ENCODE measurements around the gene MED12.
A peak's percentile ranks its signal among the peaks of the same experiment; 100 is the strongest.

MED12 gene

GRCh38 chrX:71102292-71102691, 16.1 kb upstream of the MED12 start:
- TF ChIP-seq CTCF (conservative IDR thresholded peaks at IDR 0.05; ENCODE audit: low read length): no peak
- TF ChIP-seq EZH2phosphoT487 (IDR thresholded peaks at IDR 0.05; ENCODE audit: borderline replicate concordance): no peak
- Histone ChIP-seq H3K9ac (ENCODE audit: low read depth, low read length, poor library complexity, severe bottlenecking) (peak overlapping the region; percentile 97), H3K27me3 (ENCODE audit: insufficient read depth, low read length, poor library complexity, severe bottlenecking) (no peaks in the 10 kb centered on the region), H3K4me1 (ENCODE audit: insufficient read depth, low read length, poor library complexity, severe bottlenecking) (peaks cover 77% of the 10 kb centered on the region), H3K36me3 (ENCODE audit: insufficient read depth, low read length) (no peaks in the 10 kb centered on the region), H3K4me2 (ENCODE audit: low read depth, low read length, poor library complexity, severe bottlenecking) (peak overlapping the region; percentile 99), H3K9me2 (replicated peaks; ENCODE audit: low read depth, low read length) (no peaks in the 10 kb centered on the region), H2AFZ (ENCODE audit: low read length) (no peak overlapping the region), H4K20me1 (ENCODE audit: insufficient read depth, low read length, poor library complexity, severe bottlenecking) (no peaks in the 10 kb centered on the region), H3K4me3 (ENCODE audit: low read length, poor library complexity, severe bottlenecking) (no peak overlapping the region), H3K79me2 (ENCODE audit: insufficient read depth, low read length) (peaks cover 47% of the 10 kb centered on the region), H3K9me3 (ENCODE audit: insufficient read depth, low read depth, low read length) (no peaks in the 10 kb centered on the region), H3F3A (ENCODE audit: low read depth) (0 out of 2 replicates have a peak, but pooled peaks cover 7% of the 10 kb centered on the region)

DNA sequence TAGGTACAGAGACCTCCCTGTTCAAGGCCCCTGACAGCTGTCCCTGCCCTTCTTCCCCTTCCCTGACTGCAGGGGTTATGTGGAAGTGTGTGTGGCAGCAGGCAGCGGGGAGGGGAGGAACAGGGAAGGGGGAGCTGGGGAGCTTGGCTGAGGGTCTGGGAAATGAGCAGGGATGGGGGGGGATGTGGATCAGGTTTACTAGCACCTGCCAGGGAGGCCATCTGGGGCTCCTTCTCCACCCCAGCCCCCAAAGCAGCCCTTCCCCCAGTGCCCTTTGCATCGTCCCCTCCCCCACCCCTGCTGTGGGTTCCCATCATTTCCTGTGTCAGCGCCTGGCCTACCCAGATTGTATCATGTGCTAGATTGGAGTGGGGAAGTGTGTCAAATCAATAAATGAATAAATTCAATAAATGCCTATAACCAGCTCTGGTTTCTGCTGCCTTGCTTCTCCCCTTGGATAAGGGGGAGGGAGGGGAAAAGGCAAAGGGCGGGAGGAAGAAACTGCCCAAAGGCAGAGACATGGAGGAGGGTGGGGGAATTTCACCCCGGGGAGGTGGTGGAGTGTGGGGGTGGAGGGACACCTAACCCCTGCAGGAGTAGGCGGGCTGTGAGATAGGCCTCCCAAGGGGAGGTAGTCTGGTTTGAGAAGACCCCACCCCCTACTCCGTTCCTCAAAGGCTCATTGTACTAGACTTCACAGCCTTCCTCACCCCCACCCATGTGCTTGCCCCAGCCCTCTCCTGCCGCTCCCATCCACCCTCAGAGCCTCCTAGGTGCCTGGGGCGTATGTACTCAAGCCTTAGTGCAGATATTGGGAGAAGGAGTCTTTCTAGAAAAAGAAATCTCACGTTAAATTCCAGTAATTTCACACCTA, 15.0 kb upstream of the MED12 start:
- H3K9me3 ChIP-seq (ENCODE audit: insufficient read depth, low read depth, low read length): no peaks in the 10 kb centered on the region
- H3K4me2 ChIP-seq (ENCODE audit: low read depth, low read length, poor library complexity, severe bottlenecking): peak overlapping the region; percentile 99
- H3K27me3 ChIP-seq (ENCODE audit: insufficient read depth, low read length, poor library complexity, severe bottlenecking): no peaks in the 10 kb centered on the region
- peaks cover 74% of the 10 kb centered on the region for H3K4me1 ChIP-seq (ENCODE audit: insufficient read depth, low read length, poor library complexity, severe bottlenecking)
- no peaks in the 10 kb centered on the region for H3K9me2 ChIP-seq (replicated peaks; ENCODE audit: low read depth, low read length)
- TF ChIP-seq EZH2phosphoT487 (IDR thresholded peaks at IDR 0.05; ENCODE audit: borderline replicate concordance) (no peak), CTCF (conservative IDR thresholded peaks at IDR 0.05; ENCODE audit: low read length) (no peak)
- H3F3A ChIP-seq (ENCODE audit: low read depth): peaks cover 8% of the 10 kb centered on the region
- peak overlapping the region; percentile 97 for H3K9ac ChIP-seq (ENCODE audit: low read depth, low read length, poor library complexity, severe bottlenecking)
- peak overlapping the region; percentile 85 for H3K4me3 ChIP-seq (ENCODE audit: low read length, poor library complexity, severe bottlenecking)
- peaks cover 56% of the 10 kb centered on the region for H3K79me2 ChIP-seq (ENCODE audit: insufficient read depth, low read length)
- H4K20me1 ChIP-seq (ENCODE audit: insufficient read depth, low read length, poor library complexity, severe bottlenecking): no peaks in the 10 kb centered on the region
- no peak overlapping the region for H2AFZ ChIP-seq (ENCODE audit: low read length)
- no peaks in the 10 kb centered on the region for H3K36me3 ChIP-seq (ENCODE audit: insufficient read depth, low read length)

GRCh38 chrX:71105628-71106027, 12.8 kb upstream of the MED12 start:
- Histone ChIP-seq H3K4me1 (ENCODE audit: insufficient read depth, low read length, poor library complexity, severe bottlenecking) (peaks cover 61% of the 10 kb centered on the region), H3K27me3 (ENCODE audit: insufficient read depth, low read length, poor library complexity, severe bottlenecking) (no peaks in the 10 kb centered on the region), H3K9me2 (replicated peaks; ENCODE audit: low read depth, low read length) (no peaks in the 10 kb centered on the region), H3F3A (ENCODE audit: low read depth) (peaks cover 11% of the 10 kb centered on the region), H3K4me2 (ENCODE audit: low read depth, low read length, poor library complexity, severe bottlenecking) (peak overlapping the region; percentile 100), H3K79me2 (ENCODE audit: insufficient read depth, low read length) (peaks cover 70% of the 10 kb centered on the region), H3K9ac (ENCODE audit: low read depth, low read length, poor library complexity, severe bottlenecking) (peak overlapping the region; percentile 100), H3K36me3 (ENCODE audit: insufficient read depth, low read length) (no peaks in the 10 kb centered on the region), H4K20me1 (ENCODE audit: insufficient read depth, low read length, poor library complexity, severe bottlenecking) (no peaks in the 10 kb centered on the region), H2AFZ (ENCODE audit: low read length) (no peak overlapping the region), H3K4me3 (ENCODE audit: low read length, poor library complexity, severe bottlenecking) (peak overlapping the region; percentile 96), H3K9me3 (ENCODE audit: insufficient read depth, low read depth, low read length) (no peaks in the 10 kb centered on the region)
- TF ChIP-seq CTCF (conservative IDR thresholded peaks at IDR 0.05; ENCODE audit: low read length) (no peak), EZH2phosphoT487 (IDR thresholded peaks at IDR 0.05; ENCODE audit: borderline replicate concordance) (no peak)

Data from Loucy (cell line).